IPS DF 6.9 (cell line): ENCODE data around the gene CHST11.

Experiments used
- DNase-seq: peaks from one replicate; pipeline ENCODE4 v3.0.0-alpha.2; 2013; ENCODE audit warnings: low read depth, low spot score
- H3K27ac ChIP-seq: one replicate; pipeline ENCODE4 v1.5.1; 2013; ENCODE audit warnings: low read length, control low read depth
- H3K27me3 ChIP-seq: 2 replicates; pipeline ENCODE4 v1.6.1; 2013; ENCODE audit warnings: mild to moderate bottlenecking, low read length; ENCODE audit not compliant: control insufficient read depth, insufficient read depth
- H3K36me3 ChIP-seq: 2 replicates; pipeline ENCODE4 v1.6.1; 2013; ENCODE audit warnings: low read length; ENCODE audit not compliant: control insufficient read depth, insufficient read depth
- H3K4me1 ChIP-seq: 2 replicates; pipeline ENCODE4 v1.6.1; 2013; ENCODE audit warnings: low read length; ENCODE audit not compliant: control insufficient read depth, insufficient read depth
- H3K4me3 ChIP-seq: 2 replicates; pipeline ENCODE4 v1.5.1; 2013; ENCODE audit warnings: mild to moderate bottlenecking, low read length
- H3K9me3 ChIP-seq: 2 replicates; pipeline ENCODE4 v1.6.1; 2013; ENCODE audit warnings: low read length, inconsistent platforms; ENCODE audit not compliant: control insufficient read depth, insufficient read depth
- WGBS: extraction: QIAGEN DNeasy Blood & Tissue Kit; methylation state at CpG from one replicate; pipeline ENCODE4 v1.1.7; 2013; ENCODE audit warnings: mixed read lengths, missing lambda C conversion rate; ENCODE audit not compliant: insufficient read length, insufficient coverage; 5-methylcytosine and 5-hydroxymethylcytosine counted together

Gene CHST11

GRCh38 chr12:104747330-104747729, 290.6 kb downstream of the CHST11 start:
- Histone ChIP-seq H3K4me3 (no peak overlapping the region), H3K9me3 (no peaks in the 10 kb centered on the region), H3K27ac (no peak overlapping the region), H3K27me3 (no peaks in the 10 kb centered on the region), H3K4me1 (peaks cover 1% of the 10 kb centered on the region; the same call in 1 of the 2 replicates), H3K36me3 (no peaks in the 10 kb centered on the region)
- WGBS = no CpG with 5 or more reads among the region's 2 CpGs
- DNase-seq = no peak

GRCh38 chr12:104747955-104748354, 291.2 kb downstream of the CHST11 start:
- H3K4me3 ChIP-seq = no peak overlapping the region
- no peaks in the 10 kb centered on the region for H3K9me3 ChIP-seq
- H3K27ac ChIP-seq = no peak overlapping the region
- no CpG with 5 or more reads among the region's 8 CpGs for WGBS
- peaks cover 1% of the 10 kb centered on the region; the same call in 1 of the 2 replicates for H3K4me1 ChIP-seq
- H3K27me3 ChIP-seq = no peaks in the 10 kb centered on the region
- H3K36me3 ChIP-seq = no peaks in the 10 kb centered on the region
- DNase-seq = no peak

DNA sequence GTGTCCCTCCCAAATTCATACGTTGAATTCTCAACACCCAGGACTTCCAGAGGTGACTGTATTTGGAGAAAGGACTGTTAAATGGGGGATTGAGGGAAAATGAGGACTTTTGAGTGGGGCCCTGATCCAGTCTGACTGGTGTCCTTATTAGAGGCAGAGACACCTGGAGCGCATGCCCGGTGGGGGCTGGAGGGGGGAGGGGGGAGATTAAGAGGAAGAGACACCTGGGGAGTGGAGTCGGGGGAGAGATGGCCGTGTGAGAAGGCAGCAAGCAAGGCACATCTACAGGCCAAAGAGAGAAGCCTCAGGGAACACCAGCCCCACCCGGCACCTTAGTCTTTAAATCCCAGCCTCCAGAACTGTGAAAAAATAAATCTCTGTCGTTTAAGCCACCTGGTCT, 291.6 kb downstream of the CHST11 start:
- no peak for DNase-seq
- no peak overlapping the region for H3K27ac ChIP-seq
- H3K27me3 ChIP-seq = no peaks in the 10 kb centered on the region
- no CpG with 5 or more reads among the region's 7 CpGs for WGBS
- H3K36me3 ChIP-seq = no peaks in the 10 kb centered on the region
- no peak overlapping the region for H3K4me3 ChIP-seq
- no peaks in the 10 kb centered on the region for H3K9me3 ChIP-seq
- H3K4me1 ChIP-seq = peaks cover 1% of the 10 kb centered on the region; the same call in 1 of the 2 replicates

DNA sequence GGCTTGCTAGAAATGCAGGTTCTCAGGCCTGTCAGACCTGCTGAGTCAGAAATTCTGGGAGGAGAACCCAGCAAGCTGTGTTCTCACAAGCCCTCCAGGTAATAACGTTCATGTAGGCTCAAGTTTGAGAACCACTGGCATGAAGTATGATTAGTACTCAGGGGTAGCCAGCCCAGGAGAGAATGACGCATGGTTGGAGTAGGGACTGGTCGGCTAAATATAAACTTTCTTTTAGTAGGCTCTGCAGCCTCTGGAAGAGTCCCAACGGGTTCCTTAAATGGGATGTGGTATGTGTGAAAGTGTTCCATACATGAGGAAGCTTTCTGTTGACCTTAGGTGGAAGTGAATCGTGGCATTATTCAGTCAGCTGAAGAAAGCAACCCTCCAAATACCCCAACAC, 292.0 kb downstream of the CHST11 start:
- Histone ChIP-seq H3K36me3 (no peaks in the 10 kb centered on the region), H3K27ac (no peak overlapping the region), H3K9me3 (no peaks in the 10 kb centered on the region), H3K4me3 (no peak overlapping the region), H3K27me3 (no peaks in the 10 kb centered on the region), H3K4me1 (peaks cover 1% of the 10 kb centered on the region; the same call in 1 of the 2 replicates)
- no peak for DNase-seq
- no CpG with 5 or more reads among the region's 5 CpGs for WGBS

DNA sequence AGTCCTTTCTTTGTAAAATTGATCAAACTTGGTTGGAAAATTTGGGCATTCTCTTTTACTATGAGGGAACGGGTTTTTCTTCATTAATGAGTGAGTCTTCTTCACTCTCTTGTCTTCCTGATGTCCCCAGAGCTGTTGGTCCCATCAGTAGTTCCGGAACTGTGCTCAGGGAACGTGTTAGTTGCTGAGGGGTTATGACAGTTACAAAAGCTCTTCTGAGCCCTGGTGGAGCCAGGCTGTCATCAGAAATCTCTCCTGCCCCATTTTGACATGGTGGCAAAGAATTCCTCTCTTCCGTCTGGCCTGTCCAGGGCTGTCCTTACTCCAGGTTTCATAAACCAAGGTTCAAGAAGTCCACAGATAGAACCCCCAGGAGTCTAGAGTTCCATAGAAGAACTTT, 292.8 kb downstream of the CHST11 start:
- no peaks in the 10 kb centered on the region for H3K9me3 ChIP-seq
- no peaks in the 10 kb centered on the region for H3K27me3 ChIP-seq
- whole genome bisulfite sequencing = no CpG with 5 or more reads among the region's 4 CpGs
- H3K4me1 ChIP-seq = peaks cover 1% of the 10 kb centered on the region; the same call in 1 of the 2 replicates
- no peak overlapping the region for H3K27ac ChIP-seq
- H3K4me3 ChIP-seq = no peak overlapping the region
- DNase-seq = no peak
- no peaks in the 10 kb centered on the region for H3K36me3 ChIP-seq

DNA sequence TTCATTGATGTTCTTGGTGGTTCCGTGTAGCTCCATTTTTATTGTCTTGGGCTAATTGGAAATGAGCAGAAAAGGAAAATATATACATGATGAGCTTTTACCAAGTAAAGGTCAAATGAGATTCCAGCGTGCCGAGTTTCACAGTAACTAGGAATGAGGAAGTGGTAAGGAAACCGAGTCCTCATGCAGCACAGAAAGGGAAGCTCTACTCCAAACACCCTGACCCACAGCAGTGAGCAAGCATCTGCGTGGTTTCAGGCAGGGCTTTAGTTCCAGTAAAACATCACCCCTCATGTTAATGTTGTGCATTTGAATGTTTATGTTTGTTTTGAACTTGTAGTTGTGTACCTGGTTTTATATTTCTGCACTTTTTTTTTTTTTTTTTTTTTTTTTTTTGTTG, 293.3 kb downstream of the CHST11 start:
- Histone ChIP-seq H3K4me3 (no peak overlapping the region), H3K27ac (no peak overlapping the region), H3K4me1 (peaks cover 1% of the 10 kb centered on the region; the same call in 1 of the 2 replicates), H3K9me3 (no peaks in the 10 kb centered on the region), H3K36me3 (no peaks in the 10 kb centered on the region), H3K27me3 (no peaks in the 10 kb centered on the region)
- WGBS = no CpG with 5 or more reads among the region's 5 CpGs
- no peak for DNase-seq

- H3K9me3 ChIP-seq = no peaks in the 10 kb centered on the region
- H3K27me3 ChIP-seq = no peaks in the 10 kb centered on the region
- WGBS = no CpG with 5 or more reads among the region's 1 CpG
- DNase-seq = no peak
- no peaks in the 10 kb centered on the region for H3K36me3 ChIP-seq
- no peak overlapping the region for H3K27ac ChIP-seq
- H3K4me1 ChIP-seq = peaks cover 1% of the 10 kb centered on the region; the same call in 1 of the 2 replicates
- H3K4me3 ChIP-seq = no peak overlapping the region
Observed at GRCh38 chr12:104751120-104751519, 294.4 kb downstream of the CHST11 start.

DNA sequence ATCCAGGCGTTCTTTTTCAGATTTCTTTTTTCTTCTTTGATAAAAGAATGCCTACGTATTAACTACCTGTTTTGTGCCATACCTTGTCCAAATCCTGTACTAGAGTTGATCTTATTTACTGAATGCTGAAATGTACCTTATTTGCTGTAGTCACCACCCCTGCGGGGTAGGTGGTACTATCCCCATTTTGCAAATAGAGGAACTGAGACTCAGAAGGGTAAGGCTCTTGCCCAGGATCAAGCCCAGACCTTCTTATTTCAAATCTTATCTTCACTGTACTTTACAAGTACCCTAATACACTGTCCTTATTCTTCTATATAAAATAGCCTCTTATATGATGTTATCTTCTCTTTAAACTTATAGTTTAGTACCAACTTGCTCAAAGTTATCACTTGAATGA, 294.8 kb downstream of the CHST11 start:
- Histone ChIP-seq H3K4me3 (no peak overlapping the region), H3K27me3 (no peaks in the 10 kb centered on the region), H3K9me3 (no peaks in the 10 kb centered on the region), H3K36me3 (no peaks in the 10 kb centered on the region), H3K4me1 (peaks cover 1% of the 10 kb centered on the region; the same call in 1 of the 2 replicates), H3K27ac (no peak overlapping the region)
- WGBS = no CpG with 5 or more reads among the region's 3 CpGs
- no peak for DNase-seq

DNA sequence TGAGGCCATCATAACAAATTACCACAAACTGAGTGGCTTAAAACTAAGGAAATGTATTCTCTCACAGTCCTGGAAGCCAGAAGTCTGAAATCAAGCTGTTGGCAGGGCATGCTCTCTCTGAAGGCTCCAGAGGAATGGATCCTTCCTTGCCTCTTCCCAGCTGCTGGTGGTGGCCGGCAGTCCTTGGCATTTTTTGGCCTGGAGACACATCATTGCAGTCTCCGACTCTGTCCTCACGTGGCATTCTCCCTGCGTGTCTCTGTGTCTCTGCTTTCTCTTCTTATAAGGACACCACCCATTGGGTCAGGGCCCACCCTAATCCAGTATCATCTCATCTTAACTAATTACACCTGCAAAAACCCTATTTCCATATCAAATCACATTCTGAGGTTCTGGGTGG, 295.3 kb downstream of the CHST11 start:
- no peak for DNase-seq
- no peaks in the 10 kb centered on the region for H3K27me3 ChIP-seq
- H3K9me3 ChIP-seq = no peaks in the 10 kb centered on the region
- H3K4me3 ChIP-seq = no peak overlapping the region
- WGBS = no CpG with 5 or more reads among the region's 4 CpGs
- H3K27ac ChIP-seq = no peak overlapping the region
- H3K4me1 ChIP-seq = peaks cover 1% of the 10 kb centered on the region; the same call in 1 of the 2 replicates
- H3K36me3 ChIP-seq = no peaks in the 10 kb centered on the region

DNA sequence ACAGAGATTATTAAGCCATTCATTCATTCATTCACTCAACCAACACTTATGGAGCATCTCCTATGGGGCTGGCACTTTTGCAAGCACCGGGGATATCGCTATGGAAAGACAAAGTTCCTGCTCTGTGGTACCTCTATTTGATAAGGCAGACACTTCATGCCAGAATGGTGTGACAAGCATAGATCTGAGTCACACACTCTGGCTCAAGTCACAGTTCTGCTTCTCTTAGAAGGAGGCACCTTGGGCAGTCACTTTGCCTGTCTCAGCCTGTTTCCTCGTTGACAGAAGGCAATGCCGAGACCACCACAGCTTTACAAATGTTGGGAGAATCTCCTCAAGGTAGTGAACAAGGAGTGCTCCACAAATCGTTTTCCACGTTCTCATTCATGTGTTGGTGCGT, 296.1 kb downstream of the CHST11 start:
- no peaks in the 10 kb centered on the region for H3K9me3 ChIP-seq
- H3K36me3 ChIP-seq = no peaks in the 10 kb centered on the region
- peaks cover 1% of the 10 kb centered on the region; the same call in 1 of the 2 replicates for H3K4me1 ChIP-seq
- no peak for DNase-seq
- WGBS = no CpG with 5 or more reads among the region's 7 CpGs
- H3K4me3 ChIP-seq = no peak overlapping the region
- no peak overlapping the region for H3K27ac ChIP-seq
- no peaks in the 10 kb centered on the region for H3K27me3 ChIP-seq

DNA sequence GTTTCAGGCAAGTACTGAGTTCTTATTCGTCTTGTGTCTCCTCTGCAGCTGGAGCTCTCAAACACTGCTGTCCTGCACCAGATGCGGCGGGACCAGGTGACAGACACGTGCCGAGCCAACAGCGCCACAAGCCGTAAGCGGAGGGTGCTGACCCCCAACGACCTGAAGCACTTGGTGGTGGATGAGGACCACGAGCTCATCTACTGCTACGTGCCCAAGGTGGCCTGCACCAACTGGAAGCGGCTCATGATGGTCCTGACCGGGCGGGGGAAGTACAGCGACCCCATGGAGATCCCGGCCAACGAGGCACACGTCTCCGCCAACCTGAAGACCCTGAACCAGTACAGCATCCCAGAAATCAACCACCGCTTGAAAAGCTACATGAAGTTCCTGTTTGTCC, 300.2 kb downstream of the CHST11 start:
- no peak overlapping the region for H3K27ac ChIP-seq

More for the DNA sequence above, 300.2 kb downstream of the CHST11 start:
- Histone ChIP-seq H3K27me3 (no peaks in the 10 kb centered on the region), H3K4me1 (peaks cover 1% of the 10 kb centered on the region; the same call in 1 of the 2 replicates), H3K9me3 (no peaks in the 10 kb centered on the region), H3K36me3 (no peaks in the 10 kb centered on the region), H3K4me3 (no peak overlapping the region)
- WGBS = no CpG with 5 or more reads among the region's 20 CpGs
- no peak for DNase-seq
